HEK293 (cell line): Measurements from ENCODE around the gene FAM110A.
A peak's percentile ranks its signal among the peaks of the same experiment; 100 is the strongest.

Experiments
- MZF1 ChIP-seq: fragments of 450-650 bp; formaldehyde crosslinking; IDR thresholded peaks from 2 replicates; pipeline ENCODE4 v1.5.1; 2017; ENCODE audit warnings: missing biosample characterization, missing genetic modification characterization, borderline replicate concordance
- RBAK ChIP-seq: fragments of 450-650 bp; formaldehyde crosslinking; IDR thresholded peaks from 2 replicates; pipeline ENCODE4 v1.5.1; 2016; ENCODE audit warnings: missing biosample characterization, missing genetic modification characterization
- SALL2 ChIP-seq: fragments of 450-650 bp; formaldehyde crosslinking; IDR thresholded peaks from 2 replicates; pipeline ENCODE4 v1.5.0; 2017; ENCODE audit warnings: missing biosample characterization, mild to moderate bottlenecking, missing genetic modification characterization, borderline replicate concordance
- SP7 ChIP-seq: fragments of 450-650 bp; formaldehyde crosslinking; IDR thresholded peaks from 2 replicates; pipeline ENCODE4 v1.5.1; 2016; ENCODE audit warnings: missing biosample characterization, missing genetic modification characterization
- TCF7L2 ChIP-seq: IDR thresholded peaks from 2 replicates; pipeline ENCODE4 v1.6.1; 2011; ENCODE audit warnings: low read depth, mild to moderate bottlenecking, inconsistent platforms, low read length, moderate library complexity, borderline replicate concordance
- ZBTB21 ChIP-seq: fragments of 450-650 bp; formaldehyde crosslinking; IDR thresholded peaks from 2 replicates; pipeline ENCODE4 v1.5.1; 2017; ENCODE audit warnings: missing biosample characterization, missing genetic modification characterization
- ZEB2 ChIP-seq: fragments of 450-650 bp; formaldehyde crosslinking; IDR thresholded peaks from 2 replicates; pipeline ENCODE4 v1.5.1; 2016; ENCODE audit warnings: missing biosample characterization, missing genetic modification characterization
- ZNF10 ChIP-seq: fragments of 450-650 bp; formaldehyde crosslinking; IDR thresholded peaks from 2 replicates; pipeline ENCODE4 v1.5.1; 2017; ENCODE audit warnings: missing biosample characterization, missing genetic modification characterization
- ZNF138 ChIP-seq: fragments of 450-650 bp; formaldehyde crosslinking; IDR thresholded peaks from 2 replicates; pipeline ENCODE4 v1.5.1; 2016; ENCODE audit warnings: missing biosample characterization, missing genetic modification characterization, borderline replicate concordance
- ZNF2 ChIP-seq: fragments of 450-650 bp; formaldehyde crosslinking; IDR thresholded peaks from 2 replicates; pipeline ENCODE4 v1.5.1; 2016; ENCODE audit warnings: missing biosample characterization, missing genetic modification characterization
- ZNF239 ChIP-seq: fragments of 450-650 bp; formaldehyde crosslinking; IDR thresholded peaks from 2 replicates; pipeline ENCODE4 v1.5.1; 2016; ENCODE audit warnings: missing biosample characterization, missing genetic modification characterization
- ZNF274 ChIP-seq, 2 experiments: fragments of 200-500 bp in 1 of 2; fragments of 450-650 bp in 1 of 2; sonication (Bioruptor generic) in 1 of 2; formaldehyde crosslinking in 1 of 2; IDR thresholded peaks; 2 replicates each; pipeline versions ENCODE4 v1.5.1 to v1.6.1; 2014 to 2016; ENCODE audit warnings: borderline replicate concordance in 1 of 2, inconsistent platforms in 1 of 2, low read length in 1 of 2, missing biosample characterization in 1 of 2, missing genetic modification characterization in 1 of 2
- ZNF354C ChIP-seq: fragments of 450-650 bp; formaldehyde crosslinking; IDR thresholded peaks from 2 replicates; pipeline ENCODE4 v1.5.1; 2016; ENCODE audit warnings: missing biosample characterization, missing genetic modification characterization, low read depth, borderline replicate concordance
- ZNF426 ChIP-seq: fragments of 450-650 bp; formaldehyde crosslinking; IDR thresholded peaks from 2 replicates; pipeline ENCODE4 v1.5.1; 2017; ENCODE audit warnings: missing biosample characterization, missing genetic modification characterization, mild to moderate bottlenecking, inconsistent platforms, moderate library complexity
- ZNF48 ChIP-seq: fragments of 450-650 bp; formaldehyde crosslinking; IDR thresholded peaks from 2 replicates; pipeline ENCODE4 v1.5.1; 2016; ENCODE audit warnings: missing biosample characterization, missing genetic modification characterization
- ZNF549 ChIP-seq: fragments of 450-650 bp; IDR thresholded peaks from 2 replicates; pipeline ENCODE4 v1.5.1; 2018; ENCODE audit warnings: missing biosample characterization, missing genetic modification characterization, mild to moderate bottlenecking, inconsistent platforms, moderate library complexity
- ZNF555 ChIP-seq: fragments of 450-650 bp; formaldehyde crosslinking; conservative IDR thresholded peaks from 2 replicates; pipeline ENCODE4 v1.5.1; 2017; ENCODE audit warnings: missing biosample characterization, mild to moderate bottlenecking, missing genetic modification characterization, inconsistent platforms
- ZNF76 ChIP-seq: fragments of 450-650 bp; formaldehyde crosslinking; IDR thresholded peaks from 2 replicates; pipeline ENCODE4; 2016; ENCODE audit warnings: low read depth, missing biosample characterization, missing genetic modification characterization, borderline replicate concordance
- ZNF777 ChIP-seq: fragments of 450-650 bp; formaldehyde crosslinking; IDR thresholded peaks from 2 replicates; pipeline ENCODE4 v1.5.1; 2017; ENCODE audit warnings: missing biosample characterization, missing genetic modification characterization, borderline replicate concordance
- ZNF830 ChIP-seq: fragments of 450-650 bp; IDR thresholded peaks from 2 replicates; pipeline ENCODE4 v1.5.0; 2018; ENCODE audit warnings: missing biosample characterization, missing genetic modification characterization, low read depth, mild to moderate bottlenecking, moderate library complexity
- ZSCAN23 ChIP-seq: fragments of 450-650 bp; formaldehyde crosslinking; IDR thresholded peaks from 2 replicates; pipeline ENCODE4 v1.5.1; 2016; ENCODE audit warnings: missing biosample characterization, missing genetic modification characterization
- TF ChIP-seq, protein P1 (sequence below): fragments of 450-650 bp; formaldehyde crosslinking; IDR thresholded peaks from 2 replicates; pipeline ENCODE4 v1.5.1; 2016; ENCODE audit warnings: missing biosample characterization, missing genetic modification characterization
- TF ChIP-seq, protein P2 (sequence below): fragments of 450-650 bp; formaldehyde crosslinking; IDR thresholded peaks from 2 replicates; pipeline ENCODE4 v1.5.1; 2016; ENCODE audit warnings: missing biosample characterization, missing genetic modification characterization, borderline replicate concordance
- TF ChIP-seq, protein P3 (sequence below): fragments of 450-650 bp; formaldehyde crosslinking; IDR thresholded peaks from 2 replicates; pipeline ENCODE4 v1.5.1; 2016; ENCODE audit warnings: missing biosample characterization, missing genetic modification characterization
- TF ChIP-seq, protein P4 (sequence below): fragments of 450-650 bp; formaldehyde crosslinking; IDR thresholded peaks from 2 replicates; pipeline ENCODE4 v1.5.1; 2016; ENCODE audit warnings: missing biosample characterization, missing genetic modification characterization
- TF ChIP-seq, protein P5 (sequence below): fragments of 450-650 bp; formaldehyde crosslinking; IDR thresholded peaks from 2 replicates; pipeline ENCODE4 v1.5.1; 2016; ENCODE audit warnings: missing biosample characterization, missing genetic modification characterization
- TF ChIP-seq, protein P6 (sequence below): fragments of 450-650 bp; formaldehyde crosslinking; IDR thresholded peaks from 2 replicates; pipeline ENCODE4 v1.5.1; 2016; ENCODE audit warnings: missing biosample characterization, missing genetic modification characterization

The FAM110A gene

DNA sequence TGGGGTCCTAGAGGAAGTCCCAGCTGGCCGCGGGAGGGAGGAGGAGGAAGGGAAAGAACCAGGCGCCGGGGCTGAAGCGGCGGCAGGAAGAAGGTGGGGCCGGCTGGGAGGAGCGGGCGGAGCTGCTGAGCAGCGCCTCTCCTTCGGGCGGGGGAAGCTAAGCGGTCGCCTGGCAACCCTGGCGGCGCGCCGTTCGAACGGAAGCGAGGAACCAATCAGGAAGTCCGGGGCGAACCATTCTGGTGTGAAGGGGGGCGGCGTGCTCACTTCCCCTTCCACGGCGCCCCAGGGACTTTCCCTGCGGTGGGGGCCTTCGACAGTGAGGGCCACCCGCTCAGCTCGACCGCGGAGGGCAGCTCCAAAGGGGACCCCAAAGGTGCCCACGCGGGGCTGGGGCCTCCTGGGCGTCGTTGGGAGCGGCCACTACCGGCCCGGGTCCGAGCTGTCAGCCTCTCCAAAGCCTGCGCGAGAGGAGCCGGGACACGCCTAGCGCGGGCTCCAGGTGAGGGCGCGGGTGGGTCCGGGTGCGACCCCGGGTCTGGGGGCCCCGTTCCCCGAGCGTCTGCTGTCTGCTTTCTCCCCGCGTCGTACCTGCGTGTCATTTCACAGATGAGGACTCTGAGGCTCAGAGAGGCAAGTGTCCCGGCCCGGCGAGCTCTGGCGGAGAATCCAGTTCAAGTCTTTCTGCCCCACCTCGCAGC lies at the start of gene FAM110A (continued):
- TF ChIP-seq TCF7L2 (no peak), ZNF76 (tag by site-specific recombination) (peak; percentile 68; the same call in 1 of the 2 replicates), ZNF274 (IDR thresholded peaks at IDR 0.05; ENCODE audit: low read length) (no peak), ZNF274 (tag by site-specific recombination; IDR thresholded peaks at IDR 0.05; ENCODE audit: borderline replicate concordance) (no peak), ZNF138 (no peak), SP7 (tag by site-specific recombination) (peak; percentile 84), ZNF830 (no peak), ZSCAN23 (tag by site-specific recombination) (peak; percentile 59; the same call in 1 of the 2 replicates), ZNF426 (tag by site-specific recombination) (no peak), ZNF10 (no peak), ZNF2 (tag by site-specific recombination) (no peak), ZNF555 (tag by site-specific recombination) (no peak), MZF1 (tag by site-specific recombination) (no peak), ZEB2 (tag by site-specific recombination) (peak; percentile 70; the same call in 1 of the 2 replicates), ZBTB21 (tag by site-specific recombination) (no peak), SALL2 (tag by site-specific recombination) (no peak), ZNF777 (tag by site-specific recombination) (peak; percentile 52; the same call in 1 of the 2 replicates), ZNF48 (tag by site-specific recombination) (no peak), RBAK (tag by site-specific recombination) (no peak), ZNF549 (no peak), ZNF354C (tag by site-specific recombination) (no peak), ZNF239 (tag by site-specific recombination) (no peak)
- TF ChIP-seq, protein P1, sequence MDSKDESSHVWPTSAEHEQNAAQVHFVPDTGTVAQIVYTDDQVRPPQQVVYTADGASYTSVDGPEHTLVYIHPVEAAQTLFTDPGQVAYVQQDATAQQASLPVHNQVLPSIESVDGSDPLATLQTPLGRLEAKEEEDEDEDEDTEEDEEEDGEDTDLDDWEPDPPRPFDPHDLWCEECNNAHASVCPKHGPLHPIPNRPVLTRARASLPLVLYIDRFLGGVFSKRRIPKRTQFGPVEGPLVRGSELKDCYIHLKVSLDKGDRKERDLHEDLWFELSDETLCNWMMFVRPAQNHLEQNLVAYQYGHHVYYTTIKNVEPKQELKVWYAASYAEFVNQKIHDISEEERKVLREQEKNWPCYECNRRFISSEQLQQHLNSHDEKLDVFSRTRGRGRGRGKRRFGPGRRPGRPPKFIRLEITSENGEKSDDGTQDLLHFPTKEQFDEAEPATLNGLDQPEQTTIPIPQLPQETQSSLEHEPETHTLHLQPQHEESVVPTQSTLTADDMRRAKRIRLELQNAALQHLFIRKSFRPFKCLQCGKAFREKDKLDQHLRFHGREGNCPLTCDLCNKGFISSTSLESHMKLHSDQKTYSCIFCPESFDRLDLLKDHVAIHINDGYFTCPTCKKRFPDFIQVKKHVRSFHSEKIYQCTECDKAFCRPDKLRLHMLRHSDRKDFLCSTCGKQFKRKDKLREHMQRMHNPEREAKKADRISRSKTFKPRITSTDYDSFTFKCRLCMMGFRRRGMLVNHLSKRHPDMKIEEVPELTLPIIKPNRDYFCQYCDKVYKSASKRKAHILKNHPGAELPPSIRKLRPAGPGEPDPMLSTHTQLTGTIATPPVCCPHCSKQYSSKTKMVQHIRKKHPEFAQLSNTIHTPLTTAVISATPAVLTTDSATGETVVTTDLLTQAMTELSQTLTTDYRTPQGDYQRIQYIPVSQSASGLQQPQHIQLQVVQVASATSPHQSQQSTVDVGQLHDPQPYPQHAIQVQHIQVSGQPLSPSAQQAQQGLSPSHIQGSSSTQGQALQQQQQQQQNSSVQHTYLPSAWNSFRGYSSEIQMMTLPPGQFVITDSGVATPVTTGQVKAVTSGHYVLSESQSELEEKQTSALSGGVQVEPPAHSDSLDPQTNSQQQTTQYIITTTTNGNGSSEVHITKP (tag by site-specific recombination), result peak; percentile 100
- TF ChIP-seq, protein P2, sequence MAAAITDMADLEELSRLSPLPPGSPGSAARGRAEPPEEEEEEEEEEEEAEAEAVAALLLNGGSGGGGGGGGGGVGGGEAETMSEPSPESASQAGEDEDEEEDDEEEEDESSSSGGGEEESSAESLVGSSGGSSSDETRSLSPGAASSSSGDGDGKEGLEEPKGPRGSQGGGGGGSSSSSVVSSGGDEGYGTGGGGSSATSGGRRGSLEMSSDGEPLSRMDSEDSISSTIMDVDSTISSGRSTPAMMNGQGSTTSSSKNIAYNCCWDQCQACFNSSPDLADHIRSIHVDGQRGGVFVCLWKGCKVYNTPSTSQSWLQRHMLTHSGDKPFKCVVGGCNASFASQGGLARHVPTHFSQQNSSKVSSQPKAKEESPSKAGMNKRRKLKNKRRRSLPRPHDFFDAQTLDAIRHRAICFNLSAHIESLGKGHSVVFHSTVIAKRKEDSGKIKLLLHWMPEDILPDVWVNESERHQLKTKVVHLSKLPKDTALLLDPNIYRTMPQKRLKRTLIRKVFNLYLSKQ (tag by site-specific recombination), result no peak
- TF ChIP-seq, protein P3, sequence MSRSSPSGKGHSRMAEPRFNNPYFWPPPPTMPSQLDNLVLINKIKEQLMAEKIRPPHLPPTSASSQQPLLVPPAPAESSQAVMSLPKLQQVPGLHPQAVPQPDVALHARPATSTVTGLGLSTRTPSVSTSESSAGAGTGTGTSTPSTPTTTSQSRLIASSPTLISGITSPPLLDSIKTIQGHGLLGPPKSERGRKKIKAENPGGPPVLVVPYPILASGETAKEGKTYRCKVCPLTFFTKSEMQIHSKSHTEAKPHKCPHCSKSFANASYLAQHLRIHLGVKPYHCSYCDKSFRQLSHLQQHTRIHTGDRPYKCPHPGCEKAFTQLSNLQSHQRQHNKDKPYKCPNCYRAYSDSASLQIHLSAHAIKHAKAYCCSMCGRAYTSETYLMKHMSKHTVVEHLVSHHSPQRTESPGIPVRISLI, result no peak
- TF ChIP-seq, protein P4, sequence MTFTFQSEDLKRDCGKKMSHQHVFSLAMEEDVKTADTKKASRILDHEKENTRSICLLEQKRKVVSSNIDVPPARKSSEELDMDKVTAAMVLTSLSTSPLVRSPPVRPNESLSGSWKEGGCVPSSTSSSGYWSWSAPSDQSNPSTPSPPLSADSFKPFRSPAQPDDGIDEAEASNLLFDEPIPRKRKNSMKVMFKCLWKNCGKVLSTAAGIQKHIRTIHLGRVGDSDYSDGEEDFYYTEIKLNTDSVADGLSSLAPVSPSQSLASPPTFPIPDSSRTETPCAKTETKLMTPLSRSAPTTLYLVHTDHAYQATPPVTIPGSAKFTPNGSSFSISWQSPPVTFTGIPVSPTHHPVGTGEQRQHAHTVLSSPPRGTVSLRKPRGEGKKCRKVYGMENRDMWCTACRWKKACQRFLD (tag by site-specific recombination), result no peak
- TF ChIP-seq, protein P5, sequence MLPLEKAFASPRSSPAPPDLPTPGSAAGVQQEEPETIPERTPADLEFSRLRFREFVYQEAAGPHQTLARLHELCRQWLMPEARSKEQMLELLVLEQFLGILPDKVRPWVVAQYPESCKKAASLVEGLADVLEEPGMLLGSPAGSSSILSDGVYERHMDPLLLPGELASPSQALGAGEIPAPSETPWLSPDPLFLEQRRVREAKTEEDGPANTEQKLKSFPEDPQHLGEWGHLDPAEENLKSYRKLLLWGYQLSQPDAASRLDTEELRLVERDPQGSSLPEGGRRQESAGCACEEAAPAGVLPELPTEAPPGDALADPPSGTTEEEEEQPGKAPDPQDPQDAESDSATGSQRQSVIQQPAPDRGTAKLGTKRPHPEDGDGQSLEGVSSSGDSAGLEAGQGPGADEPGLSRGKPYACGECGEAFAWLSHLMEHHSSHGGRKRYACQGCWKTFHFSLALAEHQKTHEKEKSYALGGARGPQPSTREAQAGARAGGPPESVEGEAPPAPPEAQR (tag by site-specific recombination), result no peak
- TF ChIP-seq, protein P6, sequence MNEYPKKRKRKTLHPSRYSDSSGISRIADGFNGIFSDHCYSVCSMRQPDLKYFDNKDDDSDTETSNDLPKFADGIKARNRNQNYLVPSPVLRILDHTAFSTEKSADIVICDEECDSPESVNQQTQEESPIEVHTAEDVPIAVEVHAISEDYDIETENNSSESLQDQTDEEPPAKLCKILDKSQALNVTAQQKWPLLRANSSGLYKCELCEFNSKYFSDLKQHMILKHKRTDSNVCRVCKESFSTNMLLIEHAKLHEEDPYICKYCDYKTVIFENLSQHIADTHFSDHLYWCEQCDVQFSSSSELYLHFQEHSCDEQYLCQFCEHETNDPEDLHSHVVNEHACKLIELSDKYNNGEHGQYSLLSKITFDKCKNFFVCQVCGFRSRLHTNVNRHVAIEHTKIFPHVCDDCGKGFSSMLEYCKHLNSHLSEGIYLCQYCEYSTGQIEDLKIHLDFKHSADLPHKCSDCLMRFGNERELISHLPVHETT (tag by site-specific recombination), result no peak
